Esophagus muscularis mucosa (tissue), 3 donors: ENCODE measurements around the gene EMCN.

Experiments used
- POLR2A ChIP-seq: fragments of 450-650 bp; IDR thresholded peaks from one replicate; pipeline ENCODE4 v1.6.1; 2017; ENCODE audit warnings: antibody characterized with exemption, moderate library complexity, mild to moderate bottlenecking, low read depth
- POLR2AphosphoS5 ChIP-seq, 2 donors: sonication (generic); formaldehyde crosslinking; IDR thresholded peaks; one replicate each; pipeline ENCODE4 v1.6.1; 2017; ENCODE audit warnings: antibody characterized with exemption in 2 of 2
- TF ChIP-seq, protein P1 (sequence below), 3 experiments: fragments of 200-600 bp in 2 of 3; fragments of 450-650 bp in 1 of 3; sonication (generic) in 2 of 3; IDR thresholded peaks; one replicate each; pipeline ENCODE4 v1.5.1; 2017 to 2019; ENCODE audit warnings: antibody characterized with exemption in 3 of 3, mild to moderate bottlenecking in 2 of 3, moderate library complexity in 1 of 3

DNA sequence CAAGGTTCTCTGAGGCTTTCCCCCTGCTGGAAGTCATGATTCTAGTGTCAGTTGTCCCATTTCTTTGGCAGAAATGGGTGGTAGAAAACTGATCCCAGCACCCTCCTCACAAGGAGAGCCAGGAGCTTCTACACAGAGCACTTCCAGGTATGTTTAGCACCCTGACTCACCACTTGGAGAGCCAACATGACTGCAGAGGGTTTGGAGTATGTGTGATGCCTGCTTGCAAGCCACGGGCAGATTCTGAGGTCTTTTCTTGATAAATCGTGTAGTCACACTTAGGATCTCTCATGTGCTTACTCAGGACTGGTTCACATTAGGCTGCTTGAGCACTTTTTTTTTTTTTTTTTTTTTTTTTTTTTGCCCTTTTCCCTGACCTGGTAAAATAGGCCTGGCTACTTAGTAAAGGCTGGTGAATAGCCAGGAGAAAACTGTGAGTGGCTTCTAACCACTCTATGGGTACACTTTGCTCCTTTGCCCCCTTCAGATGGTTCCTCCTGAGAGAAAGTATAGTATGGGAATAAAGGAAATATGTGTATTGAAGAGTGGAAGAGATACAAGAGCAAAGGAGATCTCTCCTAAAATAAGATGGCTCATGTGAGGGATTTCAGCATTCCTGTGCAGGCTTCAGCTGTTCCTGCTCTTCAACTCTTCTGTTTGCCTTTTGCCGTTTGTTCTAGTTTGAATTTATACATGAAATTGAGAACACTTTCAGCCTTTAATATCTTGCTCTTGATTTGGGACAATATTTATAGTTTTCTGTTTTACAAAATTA lies 103.6 kb downstream of the EMCN start:
- no peak for TF ChIP-seq POLR2A
- no peak for TF ChIP-seq POLR2AphosphoS5 (IDR thresholded peaks at IDR 0.05)
- TF ChIP-seq, protein P1, sequence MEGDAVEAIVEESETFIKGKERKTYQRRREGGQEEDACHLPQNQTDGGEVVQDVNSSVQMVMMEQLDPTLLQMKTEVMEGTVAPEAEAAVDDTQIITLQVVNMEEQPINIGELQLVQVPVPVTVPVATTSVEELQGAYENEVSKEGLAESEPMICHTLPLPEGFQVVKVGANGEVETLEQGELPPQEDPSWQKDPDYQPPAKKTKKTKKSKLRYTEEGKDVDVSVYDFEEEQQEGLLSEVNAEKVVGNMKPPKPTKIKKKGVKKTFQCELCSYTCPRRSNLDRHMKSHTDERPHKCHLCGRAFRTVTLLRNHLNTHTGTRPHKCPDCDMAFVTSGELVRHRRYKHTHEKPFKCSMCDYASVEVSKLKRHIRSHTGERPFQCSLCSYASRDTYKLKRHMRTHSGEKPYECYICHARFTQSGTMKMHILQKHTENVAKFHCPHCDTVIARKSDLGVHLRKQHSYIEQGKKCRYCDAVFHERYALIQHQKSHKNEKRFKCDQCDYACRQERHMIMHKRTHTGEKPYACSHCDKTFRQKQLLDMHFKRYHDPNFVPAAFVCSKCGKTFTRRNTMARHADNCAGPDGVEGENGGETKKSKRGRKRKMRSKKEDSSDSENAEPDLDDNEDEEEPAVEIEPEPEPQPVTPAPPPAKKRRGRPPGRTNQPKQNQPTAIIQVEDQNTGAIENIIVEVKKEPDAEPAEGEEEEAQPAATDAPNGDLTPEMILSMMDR (IDR thresholded peaks at IDR 0.05) = no peak
